MM.1S (cell line): ENCODE measurements around the gene RHBDL1.

Source experiments
- DNase-seq: peaks from one replicate; pipeline ENCODE4 v3.0.0-alpha.2; 2015
- H2AFZ ChIP-seq: fragments of 300-600 bp; sonication (generic); 2 replicates; pipeline ENCODE4 v1.6.0; 2016; ENCODE audit warnings: antibody characterized with exemption, low read length
- H3F3A ChIP-seq: fragments of 300-600 bp; sonication (generic); 2 replicates; pipeline ENCODE4 v1.6.1; 2016; ENCODE audit warnings: mild to moderate bottlenecking, antibody characterized with exemption, low read length, moderate library complexity, mixed read lengths; ENCODE audit not compliant: insufficient read depth
- H3K27ac ChIP-seq: fragments of 300-600 bp; sonication (generic); 2 replicates; pipeline ENCODE4 v1.5.1; 2016; ENCODE audit warnings: mild to moderate bottlenecking, low read length
- H3K27me3 ChIP-seq: fragments of 300-600 bp; sonication (generic); replicated peaks from 2 replicates; pipeline ENCODE4 v1.6.0; 2016; ENCODE audit warnings: low read length; ENCODE audit not compliant: insufficient read depth
- H3K36me3 ChIP-seq: fragments of 300-600 bp; sonication (generic); replicated peaks from 2 replicates; pipeline ENCODE4 v1.6.1; 2016; ENCODE audit warnings: mild to moderate bottlenecking, low read length, mixed read lengths; ENCODE audit not compliant: insufficient read depth
- H3K4me1 ChIP-seq: fragments of 300-600 bp; sonication (generic); 2 replicates; pipeline ENCODE4 v1.6.1; 2016; ENCODE audit warnings: low read length, mixed read lengths
- H3K4me2 ChIP-seq: fragments of 300-600 bp; sonication (generic); 2 replicates; pipeline ENCODE4 v1.6.0; 2016; ENCODE audit warnings: low read depth, low read length
- H3K4me3 ChIP-seq: fragments of 300-600 bp; sonication (generic); 2 replicates; pipeline ENCODE4 v1.5.1; 2016; ENCODE audit warnings: low read length, mixed read lengths
- H3K79me2 ChIP-seq: fragments of 300-600 bp; sonication (generic); 2 replicates; pipeline ENCODE4 v1.6.1; 2016; ENCODE audit warnings: mixed run types, low read length, mixed read lengths
- H3K9ac ChIP-seq: fragments of 300-600 bp; sonication (generic); 2 replicates; pipeline ENCODE4 v1.6.1; 2016; ENCODE audit warnings: low read length, mixed read lengths
- H3K9me2 ChIP-seq: fragments of 300-600 bp; sonication (generic); replicated peaks from 2 replicates; pipeline ENCODE4 v1.6.1; 2016; ENCODE audit warnings: mild to moderate bottlenecking, low read length, mixed read lengths; ENCODE audit not compliant: insufficient read depth
- H3K9me3 ChIP-seq: fragments of 300-600 bp; sonication (generic); replicated peaks from 2 replicates; pipeline ENCODE4 v1.6.1; 2016; ENCODE audit warnings: mild to moderate bottlenecking, low read length, mixed read lengths; ENCODE audit not compliant: insufficient read depth
- H4K20me1 ChIP-seq: fragments of 300-600 bp; sonication (generic); 2 replicates; pipeline ENCODE4 v1.6.1; 2016; ENCODE audit warnings: mild to moderate bottlenecking, low read length, moderate library complexity, mixed read lengths; ENCODE audit not compliant: insufficient read depth
- CTCF ChIP-seq: fragments of 300-600 bp; sonication (generic); IDR thresholded peaks from 2 replicates; pipeline ENCODE4 v1.5.1; 2016; ENCODE audit warnings: antibody characterized with exemption, low read length, mixed read lengths
- EZH2 ChIP-seq: fragments of 300-600 bp; sonication (generic); optimal IDR thresholded peaks from 2 replicates; pipeline ENCODE3; 2017; ENCODE audit warnings: low read depth, mild to moderate bottlenecking, antibody characterized with exemption, low read length, mixed read lengths
- EZH2phosphoT487 ChIP-seq: fragments of 300-600 bp; sonication (generic); IDR thresholded peaks from 2 replicates; pipeline ENCODE4 v1.6.1; 2018; ENCODE audit warnings: antibody characterized with exemption, low read length

RHBDL1 gene

GRCh38 chr16:705431-706188 lies 30.1 kb downstream of the RHBDL1 start, which contains the start of gene FBXL16:
Gene FBXL16, minus strand, starts transcription at chr16:705801. Its CDS starts 8,396 bp downstream, at chr16:697405.
- Histone ChIP-seq H3K36me3 (no peaks in the 10 kb centered on the region), H3K4me1 (no peaks in the 10 kb centered on the region), H3K4me2 (no peak within 1 kb of the TSS), H4K20me1 (no peaks in the 10 kb centered on the region), H3K79me2 (no peaks in the 10 kb centered on the region), H2AFZ (no peak within 1 kb of the TSS), H3K27me3 (peaks cover 81% of the 10 kb centered on the region), H3K4me3 (no peak within 1 kb of the TSS), H3K27ac (no peak within 1 kb of the TSS), H3K9ac (no peak within 1 kb of the TSS), H3K9me3 (no peaks in the 10 kb centered on the region), H3F3A (no peaks in the 10 kb centered on the region), H3K9me2 (no peaks in the 10 kb centered on the region)
- TF ChIP-seq EZH2phosphoT487 (no peak), EZH2 (no peak), CTCF (no peak)
- no peak for DNase-seq

- Histone ChIP-seq H3K27me3 (peaks cover 81% of the 10 kb centered on the region), H2AFZ (no peak overlapping the region), H3K9me3 (no peaks in the 10 kb centered on the region), H3K79me2 (no peaks in the 10 kb centered on the region), H3K9me2 (no peaks in the 10 kb centered on the region), H4K20me1 (no peaks in the 10 kb centered on the region), H3K9ac (no peak overlapping the region), H3F3A (no peaks in the 10 kb centered on the region), H3K4me1 (no peaks in the 10 kb centered on the region), H3K27ac (no peak overlapping the region), H3K36me3 (no peaks in the 10 kb centered on the region), H3K4me2 (no peak overlapping the region), H3K4me3 (no peak overlapping the region)
- DNase-seq: no peak
- TF ChIP-seq EZH2phosphoT487 (no peak), CTCF (no peak), EZH2 (no peak)
Measured at GRCh38 chr16:706189-707061, 31.0 kb downstream of the RHBDL1 start.

GRCh38 chr16:707062-707538 lies 31.6 kb downstream of the RHBDL1 start:
- TF ChIP-seq EZH2phosphoT487 (no peak), CTCF (no peak), EZH2 (no peak)
- Histone ChIP-seq H3K4me3 (no peak overlapping the region), H2AFZ (no peak overlapping the region), H3K79me2 (no peaks in the 10 kb centered on the region), H3K9me3 (no peaks in the 10 kb centered on the region), H3F3A (no peaks in the 10 kb centered on the region), H3K27ac (no peak overlapping the region), H3K9ac (no peak overlapping the region), H3K4me2 (no peak overlapping the region), H3K4me1 (no peaks in the 10 kb centered on the region), H3K9me2 (no peaks in the 10 kb centered on the region), H4K20me1 (no peaks in the 10 kb centered on the region), H3K27me3 (peaks cover 75% of the 10 kb centered on the region), H3K36me3 (no peaks in the 10 kb centered on the region)
- no peak for DNase-seq
